ENCODE data around the gene TWSG1.

The TWSG1 gene

DNA sequence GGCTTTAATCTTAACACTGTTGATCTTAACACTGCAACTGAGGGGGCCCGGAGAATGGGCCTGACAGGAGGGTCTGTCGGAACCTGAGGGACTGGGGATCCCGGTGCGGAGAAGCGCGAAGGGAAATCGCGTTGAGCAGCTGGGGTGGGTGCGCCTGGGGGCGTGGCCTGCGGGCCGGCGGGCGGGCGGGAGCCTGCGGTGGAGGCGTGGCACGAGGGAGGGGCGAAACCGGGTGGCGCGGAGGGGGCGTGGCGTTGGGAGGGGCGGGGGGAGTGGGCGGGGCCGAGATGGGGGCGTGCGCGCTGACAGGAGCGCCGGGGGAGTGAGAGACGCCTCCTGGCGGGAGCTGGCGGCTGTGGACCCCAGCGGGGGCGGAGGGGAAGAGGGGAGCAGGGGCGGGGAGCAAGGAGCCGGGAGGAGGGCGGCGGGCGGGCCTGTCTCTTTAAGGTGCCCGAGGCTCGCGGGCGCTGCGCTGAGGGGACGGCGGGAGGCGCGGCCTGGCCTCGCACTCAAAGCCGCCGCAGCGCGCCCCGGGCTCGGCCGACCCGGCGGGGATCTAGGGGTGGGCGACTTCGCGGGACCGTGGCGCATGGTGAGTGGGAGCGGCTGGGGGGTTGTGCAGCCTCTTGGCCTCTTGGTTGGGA lies at the start of gene TWSG1:
Gene TWSG1 (plus strand): TSS at position 445 of the 644 bp plus-strand sequence. CDS start 2,457 bp downstream, outside the sequence.
- DNase-seq: peak; percentile 80

DNA sequence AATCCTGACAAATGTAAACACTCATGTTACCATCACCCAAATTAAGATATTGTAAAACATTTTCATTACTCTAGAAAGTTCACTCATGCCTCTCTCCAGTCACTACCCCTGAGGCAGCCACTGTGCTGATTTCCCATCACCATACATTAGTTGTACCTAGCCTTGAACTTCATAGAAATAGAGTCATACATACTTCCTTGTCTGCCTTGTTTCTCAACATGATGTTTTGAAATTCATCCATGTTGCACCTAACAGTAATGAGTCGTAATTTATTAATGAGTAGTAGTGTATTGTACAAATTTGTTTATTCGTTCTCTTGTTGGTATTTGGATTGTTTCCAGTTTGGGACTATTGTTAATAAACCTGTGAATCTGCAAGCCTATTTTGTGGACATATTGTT lies 49.0 kb upstream of the TWSG1 start:
- DNase-seq: no peak

DNA sequence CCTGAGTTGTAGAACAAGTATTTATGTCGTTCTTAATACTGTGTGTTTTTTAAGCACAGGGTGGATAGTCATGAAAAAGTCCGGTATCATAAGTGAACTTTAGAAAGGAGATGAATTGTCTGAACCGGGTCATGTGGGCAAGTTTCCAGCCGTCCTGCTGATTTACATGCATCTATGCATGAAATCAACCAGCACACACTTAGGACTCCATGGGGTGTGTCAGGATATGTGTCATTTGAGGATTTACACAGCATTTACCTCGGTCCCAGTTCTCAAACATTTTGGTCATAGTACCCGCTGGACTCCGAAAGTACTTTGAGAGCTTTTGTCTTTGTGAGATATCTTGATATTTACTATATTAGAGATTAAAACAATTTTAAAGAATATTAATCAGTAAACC lies 47.5 kb upstream of the TWSG1 start:
- no peak for DNase-seq

DNA sequence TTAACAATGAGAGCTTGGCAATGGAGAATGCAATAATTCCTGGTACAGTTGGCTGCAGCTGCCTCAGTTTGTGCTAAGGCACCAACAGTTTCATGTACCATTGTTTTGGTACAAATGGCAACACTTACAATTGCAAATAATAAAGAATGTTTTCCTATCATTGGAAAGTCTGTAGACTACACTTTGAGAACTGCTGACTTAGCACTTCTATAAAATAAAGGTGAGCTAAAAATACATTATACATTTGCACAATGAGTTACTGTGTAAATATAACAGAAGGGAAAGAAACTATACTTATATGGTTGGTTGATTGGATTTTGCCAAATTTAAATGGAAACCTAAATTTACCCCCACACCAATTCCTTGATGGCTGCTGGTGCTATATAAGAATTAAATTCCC lies 44.9 kb upstream of the TWSG1 start:
- DNase-seq: no peak

DNA sequence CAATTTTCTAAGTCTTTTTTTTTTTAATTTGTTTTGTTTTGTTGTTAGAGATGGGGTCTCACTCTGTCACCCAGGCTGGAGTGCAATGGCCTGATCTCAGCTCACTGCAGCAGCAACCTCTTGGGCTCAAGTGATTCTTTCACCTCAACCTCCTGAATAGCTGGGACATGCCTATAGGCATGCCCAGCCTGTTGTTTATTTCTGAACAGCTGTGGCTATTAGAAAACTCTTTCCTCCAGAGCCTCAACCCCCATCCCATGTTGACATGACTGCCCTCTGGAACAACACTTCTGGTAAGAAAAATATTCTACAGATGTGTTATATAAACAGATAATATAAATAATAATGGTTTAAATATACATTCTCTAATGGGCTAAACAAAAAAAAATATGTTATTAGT lies 44.4 kb upstream of the TWSG1 start:
- DNase-seq: no peak

DNA sequence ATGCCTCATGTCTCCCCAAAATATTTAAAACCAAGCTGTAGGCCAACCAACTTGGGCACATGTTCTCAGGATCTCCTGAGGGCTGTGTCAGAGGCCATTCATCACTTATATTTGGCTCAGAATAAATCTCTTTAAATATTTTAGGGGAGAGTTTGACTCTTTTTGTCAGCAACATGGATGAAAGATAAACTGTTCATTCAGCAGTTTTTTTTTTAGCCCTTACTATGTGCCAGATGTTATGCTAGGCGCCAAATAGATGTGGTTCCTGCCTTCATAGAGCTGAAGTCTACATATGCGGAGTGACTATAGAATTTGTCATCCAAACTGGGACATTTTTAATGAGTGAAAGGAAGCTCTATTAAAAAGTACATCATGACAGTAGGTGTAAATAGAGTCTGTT lies 42.5 kb upstream of the TWSG1 start:
- DNase-seq: no peak

DNA sequence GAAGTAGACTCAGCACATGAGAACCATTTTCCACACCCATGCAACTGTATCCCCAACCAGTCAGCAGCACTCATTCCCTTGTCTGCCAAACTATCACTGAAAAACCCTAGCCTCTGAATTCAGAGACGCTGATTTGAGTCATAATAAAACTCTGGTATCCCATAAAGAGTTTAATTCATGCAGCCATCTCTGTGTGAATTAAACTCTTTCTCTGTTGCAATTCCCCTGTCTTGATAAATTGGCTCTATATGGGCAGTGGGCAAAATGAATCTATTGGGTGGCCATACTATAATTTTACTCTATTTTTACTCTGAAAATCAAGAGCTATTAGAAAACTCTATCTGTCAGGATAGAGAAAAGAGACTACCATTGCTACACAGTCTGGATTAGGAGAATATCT lies 40.6 kb upstream of the TWSG1 start:
- DNase-seq: no peak

DNA sequence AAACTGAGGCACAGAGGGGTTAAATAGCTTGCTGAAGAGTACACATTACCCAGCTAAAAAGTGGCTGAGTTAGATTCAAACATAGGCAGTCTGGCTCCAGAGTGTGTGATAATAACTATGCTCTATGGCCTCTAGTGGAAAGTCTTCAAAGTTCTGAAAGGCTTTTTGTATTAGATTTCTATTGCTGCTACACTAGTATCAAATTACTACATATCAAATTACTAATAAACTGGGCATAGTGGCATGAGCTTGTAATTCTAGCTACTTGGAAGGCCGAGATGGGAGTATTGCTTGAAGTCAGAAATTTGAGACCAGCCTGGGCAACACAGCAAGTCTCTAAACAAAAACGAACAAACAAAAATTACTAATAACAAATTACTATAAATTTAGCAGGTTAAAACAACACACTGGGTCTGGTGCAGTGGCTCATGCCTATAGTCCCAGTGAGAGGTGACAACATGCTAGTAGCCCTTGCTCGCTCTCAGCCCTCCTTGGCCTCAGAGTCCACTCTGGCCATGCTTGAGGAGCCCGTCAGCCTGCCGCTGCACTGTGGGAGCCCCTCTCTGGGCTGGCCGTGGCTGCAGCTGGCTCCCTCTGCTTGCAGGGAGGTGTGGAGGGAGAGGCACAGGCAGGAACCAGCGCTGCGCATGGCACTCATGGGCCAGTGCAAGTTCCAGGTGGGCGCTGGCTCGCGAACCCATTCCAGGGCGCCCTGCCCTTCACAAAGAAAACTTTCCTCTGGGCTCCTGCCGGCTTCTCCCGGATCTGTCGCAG lies 38.2 kb upstream of the TWSG1 start:
- DNase-seq: no peak

DNA sequence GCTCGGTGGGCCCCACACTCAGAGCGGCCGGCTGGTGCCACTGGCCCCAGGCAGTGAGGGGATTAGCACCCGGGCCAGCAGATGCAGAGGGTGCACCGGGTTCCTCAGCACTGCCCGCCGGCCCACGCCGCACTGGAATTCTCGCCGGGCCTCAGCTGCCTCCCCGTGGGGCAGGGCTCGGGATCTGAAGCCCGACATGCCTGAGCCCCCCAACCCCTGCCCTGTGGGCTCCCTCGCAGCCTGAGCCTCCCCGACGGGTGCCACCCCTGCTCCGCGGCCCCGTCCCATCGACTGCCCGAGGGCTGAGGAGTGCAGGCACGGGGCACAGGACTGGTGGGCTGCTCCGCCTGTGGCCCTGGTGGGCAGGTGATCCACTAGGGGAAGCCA lies 37.6 kb upstream of the TWSG1 start:
- DNase-seq: no peak

DNA sequence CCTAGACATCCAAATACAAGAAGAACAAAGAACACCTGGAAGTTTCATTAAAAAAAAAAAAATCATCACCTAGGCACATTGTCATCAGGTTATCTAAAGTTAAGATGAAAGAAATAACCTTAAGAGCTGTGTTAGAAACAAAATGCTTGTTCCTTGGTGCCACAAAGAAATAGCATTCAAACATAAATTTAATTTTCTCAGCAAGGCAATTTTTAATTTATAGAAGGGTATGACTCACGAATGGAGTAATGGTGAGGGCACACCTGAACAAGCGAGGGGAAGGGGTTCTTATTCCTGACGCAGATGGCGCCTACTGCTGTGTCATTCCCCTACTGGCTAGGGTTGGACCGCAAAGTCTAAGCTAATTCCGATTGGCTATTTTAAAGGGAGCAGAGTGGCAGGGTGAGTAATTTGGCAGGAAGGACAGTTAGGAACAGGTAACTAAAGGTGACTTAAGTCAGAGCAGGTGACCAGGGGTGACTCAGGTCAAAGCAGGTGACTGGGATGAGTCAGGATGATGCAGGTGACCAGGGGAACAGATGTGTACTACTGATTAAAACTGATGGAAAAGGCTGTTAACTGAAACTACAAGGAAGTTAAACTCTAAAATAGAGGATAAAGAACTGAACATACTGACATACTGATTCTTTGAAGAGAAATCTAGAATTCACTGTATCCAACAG lies 30.0 kb upstream of the TWSG1 start:
- no peak for DNase-seq

DNA sequence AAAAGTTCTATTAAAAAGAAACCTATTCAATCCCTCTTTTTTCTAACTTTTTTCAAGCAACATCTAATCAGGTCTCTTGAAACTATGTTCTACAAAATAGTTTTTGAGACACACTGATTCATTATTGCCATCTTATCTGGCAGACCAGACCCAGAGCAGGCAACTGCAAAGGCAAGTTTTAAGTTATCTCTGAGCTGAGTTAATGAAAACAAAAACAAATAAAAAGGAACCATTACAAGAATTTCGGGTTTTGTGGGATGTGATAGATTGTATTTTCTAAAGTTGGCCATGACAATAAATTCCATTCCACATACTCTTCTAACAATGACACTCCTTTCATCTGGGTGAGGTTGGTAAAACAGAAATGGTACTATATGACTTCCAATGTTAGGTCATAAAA lies 15.2 kb upstream of the TWSG1 start:
- DNase-seq: no peak

DNA sequence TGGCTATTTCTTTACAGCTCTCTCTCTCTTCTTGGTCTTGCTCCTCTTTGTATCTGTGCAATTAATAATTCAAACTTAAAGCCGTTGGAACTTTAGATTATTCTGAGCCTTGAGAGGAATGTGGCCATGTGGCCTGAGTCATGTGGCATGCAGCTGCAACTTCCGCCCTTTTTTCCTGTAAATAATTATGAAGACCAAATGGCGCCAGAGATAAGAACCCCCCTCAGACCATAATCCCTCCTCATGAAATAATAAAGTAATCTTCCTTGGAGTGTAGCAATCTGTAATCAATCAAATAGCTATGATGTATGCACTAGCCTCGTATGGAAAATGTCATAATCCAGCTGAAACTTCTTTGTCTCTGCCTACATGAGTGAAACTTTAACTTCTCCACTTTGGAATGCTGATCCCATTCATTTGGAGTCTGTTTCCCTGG lies 13.5 kb upstream of the TWSG1 start:
- DNase-seq: no peak

DNA sequence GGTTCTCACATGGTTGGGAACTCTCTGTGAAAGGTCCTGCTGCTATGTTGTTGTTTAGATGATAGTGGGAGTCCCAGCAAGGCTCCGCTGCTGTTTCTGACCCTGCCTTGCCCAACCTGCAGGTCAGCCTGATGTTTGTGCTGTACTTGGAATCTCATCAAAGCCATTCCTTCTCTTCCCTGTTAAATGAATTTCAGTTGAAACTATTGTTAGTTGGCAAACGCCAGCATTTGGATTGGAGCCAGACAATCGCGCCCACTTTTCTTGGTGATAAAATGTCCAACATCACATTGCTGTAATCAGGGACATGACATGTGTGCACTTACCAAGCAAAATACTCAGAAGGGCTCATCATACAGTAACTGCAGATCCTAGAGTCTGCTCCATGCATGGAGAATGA lies 12.8 kb upstream of the TWSG1 start:
- no peak for DNase-seq

DNA sequence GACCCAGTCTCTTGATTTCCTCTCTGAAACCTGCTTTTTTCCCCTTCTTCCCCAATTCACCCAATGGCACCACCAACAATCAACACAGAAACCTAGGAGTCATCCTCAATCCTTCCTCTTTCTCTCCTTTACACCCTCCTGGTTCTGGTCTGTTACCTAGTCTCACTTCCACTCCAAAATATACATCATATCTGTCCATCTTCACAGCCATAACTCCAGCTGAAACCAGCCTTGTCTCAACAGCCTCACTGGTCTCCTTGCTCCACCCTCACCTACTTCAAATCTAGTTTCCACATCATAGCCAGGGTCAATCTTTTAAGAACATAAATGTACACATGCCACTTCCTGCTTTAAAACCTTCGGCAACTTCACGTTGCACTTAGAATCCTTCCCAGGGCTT lies 11.8 kb upstream of the TWSG1 start:
- peak; percentile 74 for DNase-seq

DNA sequence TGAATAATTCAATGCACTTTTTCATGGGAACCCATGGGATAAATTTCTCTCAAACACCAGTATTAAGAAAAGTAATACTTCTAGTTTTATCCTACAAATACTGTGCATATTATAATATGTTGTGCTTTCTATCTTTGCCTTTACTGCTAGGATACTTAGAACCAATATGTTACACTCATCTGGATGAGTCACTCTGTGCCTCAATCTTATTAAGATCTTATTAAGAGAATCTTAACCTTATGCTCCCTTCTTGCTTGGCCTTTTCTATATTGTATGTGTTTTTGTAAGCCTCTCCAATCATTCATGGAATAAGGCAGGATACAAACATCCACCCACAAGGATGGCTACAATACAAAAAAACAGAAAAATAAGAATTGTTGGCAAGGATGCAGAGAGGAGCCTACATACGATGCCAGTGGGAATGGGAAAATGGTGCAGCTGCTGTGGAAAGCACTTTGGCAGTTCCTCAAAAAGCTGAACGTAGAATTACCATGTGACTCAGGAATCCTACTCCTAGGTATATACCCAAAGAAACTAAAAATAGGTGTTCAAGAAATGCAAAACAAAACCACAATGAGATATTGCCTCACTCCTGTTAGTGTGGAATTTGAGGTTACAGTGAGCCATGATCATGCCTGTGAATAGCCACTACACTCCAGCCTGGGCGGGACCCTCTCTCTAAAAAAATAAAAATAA lies 10.7 kb upstream of the TWSG1 start:
- DNase-seq: peak; percentile 20

DNA sequence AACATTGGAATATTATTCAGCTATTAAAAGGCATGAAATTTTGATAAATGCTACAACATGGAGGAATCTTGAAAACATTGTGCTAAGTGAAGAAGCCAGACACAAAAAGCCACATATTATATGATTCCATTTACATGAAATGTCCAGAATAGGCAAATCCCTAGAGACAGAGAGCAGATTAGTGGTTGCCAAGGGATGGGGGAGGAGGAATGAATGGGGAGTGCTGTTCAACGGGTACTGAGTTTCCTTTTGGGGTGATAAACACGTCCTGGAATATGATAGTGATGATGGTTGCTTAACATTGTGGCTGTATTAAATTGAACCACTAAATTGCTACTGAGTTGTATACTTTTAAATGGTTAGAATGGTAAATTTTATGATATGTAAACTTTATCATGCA lies 8.9 kb upstream of the TWSG1 start:
- DNase-seq: no peak

DNA sequence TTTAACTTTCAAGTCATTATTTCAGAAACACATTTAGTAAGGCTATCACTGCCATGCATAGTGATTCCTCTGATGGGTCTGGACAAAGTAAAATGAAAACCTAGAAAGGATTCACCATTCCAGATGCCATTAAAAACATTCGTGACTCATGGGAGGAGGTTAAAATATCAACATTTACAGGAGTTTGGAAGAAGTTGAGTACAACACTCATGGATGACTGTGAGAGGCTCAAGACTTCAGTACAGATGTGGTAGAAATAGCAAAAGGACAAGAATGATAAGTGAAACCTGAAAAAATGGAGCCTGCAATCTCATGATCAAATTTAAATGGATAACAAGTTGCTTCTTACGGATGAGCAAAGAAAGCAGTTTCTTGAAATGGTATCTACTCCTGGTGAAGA lies 5.8 kb upstream of the TWSG1 start:
- DNase-seq: no peak

DNA sequence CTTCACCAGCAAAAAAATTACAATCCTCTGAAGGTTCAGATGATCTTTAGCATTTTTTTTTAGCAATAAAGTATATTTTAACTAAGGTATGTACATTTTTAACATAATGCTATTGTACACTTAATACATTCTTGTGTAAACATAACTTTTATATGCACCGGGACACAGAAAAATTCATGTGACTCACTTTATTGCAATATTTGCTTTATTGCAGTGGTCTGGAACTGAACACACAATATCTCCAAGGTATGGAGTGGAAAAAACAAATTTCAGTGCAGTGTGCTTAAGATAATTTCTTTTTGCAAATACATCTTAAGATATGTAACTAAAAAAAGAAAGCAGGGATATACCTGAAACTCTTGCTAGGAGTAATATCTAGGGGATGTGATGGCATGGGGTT lies 5.1 kb upstream of the TWSG1 start:
- no peak for DNase-seq

DNA sequence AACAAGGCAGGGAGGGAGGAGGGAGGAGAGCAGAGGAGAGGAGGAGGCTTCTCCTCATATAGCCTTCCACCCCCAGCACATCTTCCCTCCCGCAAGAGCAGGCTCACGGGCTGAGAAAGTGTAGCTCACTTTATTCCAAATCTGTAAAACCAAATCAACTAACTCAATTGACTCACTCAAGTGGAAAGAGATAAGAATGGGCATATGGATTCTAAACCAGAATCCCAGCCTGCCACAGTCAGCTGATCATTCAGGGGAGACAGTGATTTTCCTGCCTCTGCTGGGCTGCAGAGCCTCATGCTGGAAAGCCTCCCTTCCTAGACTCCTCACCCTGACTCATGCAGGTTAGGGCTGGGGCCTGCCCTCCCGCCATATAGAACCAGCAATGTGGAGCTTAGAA lies 4.2 kb upstream of the TWSG1 start:
- DNase-seq: no peak

DNA sequence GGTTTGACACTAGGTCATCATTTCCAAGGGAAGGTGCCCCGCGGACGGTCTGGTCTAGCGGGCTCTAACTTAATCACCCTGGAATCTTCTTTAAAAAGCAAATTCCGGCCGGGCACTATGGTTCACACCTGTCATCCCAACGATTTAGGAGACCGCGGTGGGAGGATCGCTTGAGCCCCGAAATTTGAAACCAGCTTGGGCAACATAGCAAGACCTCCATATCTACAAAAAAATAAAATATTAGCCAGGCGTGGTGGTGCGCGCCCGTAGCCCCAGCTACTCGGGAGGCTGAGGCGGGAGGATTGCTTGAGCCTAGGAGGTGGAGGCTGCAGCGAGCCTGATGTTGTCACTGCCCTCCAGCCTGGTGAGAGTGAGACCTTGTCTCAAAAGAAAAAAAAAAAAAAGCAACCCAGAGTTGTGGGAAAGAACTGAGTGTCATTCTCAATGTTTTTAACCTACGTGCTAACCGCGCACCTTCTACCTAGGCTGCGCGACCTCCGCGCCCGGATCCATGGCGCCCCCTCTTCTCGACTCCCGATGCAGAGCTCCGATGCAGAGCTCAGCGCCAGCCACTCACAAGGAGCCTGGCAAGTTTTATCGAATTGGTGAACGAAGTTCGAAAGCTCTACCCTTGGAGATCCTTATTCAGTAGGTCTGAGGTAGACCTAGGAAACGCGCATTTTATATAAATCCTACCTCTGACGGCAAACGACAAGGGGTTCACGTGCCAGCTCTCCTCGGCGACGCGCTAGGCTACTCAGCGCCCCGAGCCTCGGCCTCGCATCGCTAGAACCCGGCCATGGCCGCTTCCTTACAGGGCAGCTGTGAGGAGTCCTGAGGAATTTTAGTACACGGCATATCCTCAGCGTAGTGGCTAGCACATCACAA lies 888 bp upstream of the TWSG1 start:
- DNase-seq: no peak

DNA sequence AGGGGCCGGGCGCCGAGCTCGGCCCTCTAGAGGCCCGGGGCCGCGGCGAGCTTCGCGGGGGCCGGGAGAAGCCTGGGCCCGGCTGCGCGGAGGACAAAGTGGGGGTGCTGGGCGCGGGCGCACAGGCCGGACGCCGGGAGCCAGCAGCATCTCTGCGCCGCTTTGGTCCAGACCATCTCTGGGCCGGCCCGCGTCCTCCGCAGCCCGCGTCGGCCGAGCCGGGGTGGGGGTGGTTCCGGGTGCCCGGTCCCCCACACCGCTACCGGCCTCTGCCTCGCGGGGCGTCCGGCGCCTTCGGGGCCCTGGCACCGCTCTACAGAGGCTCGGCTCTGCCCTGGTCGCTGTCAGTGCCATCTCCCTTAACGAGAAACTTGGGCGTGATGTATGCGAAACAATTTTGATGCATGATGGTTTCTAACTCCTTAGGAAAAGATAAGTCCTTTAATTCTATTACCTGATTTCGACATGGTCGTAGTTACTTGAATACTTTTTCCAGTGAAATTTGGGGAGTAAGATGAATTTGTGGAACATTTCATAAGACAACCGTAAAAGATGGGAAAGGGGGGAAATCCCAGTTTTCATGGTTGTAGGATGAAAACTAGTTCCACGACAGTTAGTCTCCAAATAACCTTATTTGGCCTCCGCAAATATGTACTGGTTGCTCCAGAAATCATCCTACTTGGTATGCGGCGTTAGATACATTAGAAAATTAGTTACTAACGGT lies 562 bp downstream of the TWSG1 start:
- no peak for DNase-seq

DNA sequence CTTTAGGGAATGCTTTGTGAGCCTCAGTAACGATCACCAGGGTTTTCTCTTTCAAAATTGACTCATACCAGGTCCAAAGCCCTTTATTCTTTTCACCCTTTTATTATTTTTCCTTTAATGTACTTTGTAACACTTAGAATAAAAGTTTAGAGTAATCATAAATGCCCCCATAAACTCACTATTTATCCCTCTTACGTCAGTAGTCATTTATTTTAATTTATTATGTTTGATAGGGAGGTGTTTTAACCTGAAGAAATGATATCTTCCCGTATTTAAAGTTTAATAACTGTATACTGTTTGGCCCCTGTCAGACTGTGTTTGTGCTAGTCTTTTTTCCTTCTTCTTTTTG lies 1.1 kb downstream of the TWSG1 start:
- DNase-seq: no peak

All from MV-4-11 (cell line).